OCI-LY3 (cell line): ENCODE data around the gene PPP3R1.

Experiments
- H2AFZ ChIP-seq: fragments of 200-600, 300-600 bp; shearing (Covaris generic); 2 replicates; pipeline ENCODE4 v1.6.0; 2014; ENCODE audit warnings: antibody characterized with exemption, low read depth, low read length
- H3K27ac ChIP-seq: fragments of 200-600, 300-600 bp; sonication (generic); 2 replicates; pipeline ENCODE4 v1.5.1; 2014; ENCODE audit warnings: mild to moderate bottlenecking, low read length, moderate library complexity, mixed read lengths
- H3K27me3 ChIP-seq: fragments of 200-600, 300-600 bp; sonication (generic); 2 replicates; pipeline ENCODE4 v1.6.1; 2014; ENCODE audit warnings: low read depth, low read length, mixed read lengths
- H3K36me3 ChIP-seq: fragments of 200-600, 300-600 bp; sonication (generic); replicated peaks from 2 replicates; pipeline ENCODE3; 2014; ENCODE audit warnings: low read depth, low read length, mixed read lengths
- H3K4me1 ChIP-seq: fragments of 300-600, 200-600 bp; sonication (generic); 2 replicates; pipeline ENCODE4 v1.6.1; 2014; ENCODE audit warnings: low read length, mixed read lengths
- H3K4me2 ChIP-seq: fragments of 200-600, 300-600 bp; sonication (generic); 2 replicates; pipeline ENCODE4 v1.6.1; 2014; ENCODE audit warnings: low read length, mixed read lengths
- H3K4me3 ChIP-seq: fragments of 300-600, 200-600 bp; sonication (generic); 2 replicates; pipeline ENCODE4 v1.5.1; 2014; ENCODE audit warnings: antibody characterized with exemption, mild to moderate bottlenecking, low read length, moderate library complexity
- H3K79me2 ChIP-seq: fragments of 300-600, 200-600 bp; shearing (Covaris generic); 2 replicates; pipeline ENCODE4 v1.6.1; 2014; ENCODE audit warnings: mild to moderate bottlenecking, low read length, mixed read lengths
- H3K9ac ChIP-seq: fragments of 300-600, 200-600 bp; shearing (Covaris generic); 2 replicates; pipeline ENCODE4 v1.6.0; 2014; ENCODE audit warnings: mild to moderate bottlenecking, low read length, moderate library complexity
- H3K9me3 ChIP-seq: fragments of 200-600, 300-600 bp; shearing (Covaris generic); 2 replicates; pipeline ENCODE4 v1.6.1; 2014; ENCODE audit warnings: low read length, mixed read lengths; ENCODE audit not compliant: insufficient read depth
- H4K20me1 ChIP-seq: fragments of 200-600, 300-600 bp; sonication (generic); 2 replicates; pipeline ENCODE4 v1.6.1; 2016; ENCODE audit warnings: low read length, mixed read lengths; ENCODE audit not compliant: insufficient read depth
- EZH2phosphoT487 ChIP-seq: fragments of 200-600 bp; shearing (Covaris generic); IDR thresholded peaks from 2 replicates; pipeline ENCODE4 v1.6.1; 2018; ENCODE audit warnings: antibody characterized with exemption, mixed run types, low read depth
- TF ChIP-seq, protein P1 (sequence below): fragments of 200-600, 300-600 bp; sonication (generic); IDR thresholded peaks from 2 replicates; pipeline ENCODE4 v1.5.1; 2014; ENCODE audit warnings: antibody characterized with exemption, low read length, low read depth

The PPP3R1 gene

DNA sequence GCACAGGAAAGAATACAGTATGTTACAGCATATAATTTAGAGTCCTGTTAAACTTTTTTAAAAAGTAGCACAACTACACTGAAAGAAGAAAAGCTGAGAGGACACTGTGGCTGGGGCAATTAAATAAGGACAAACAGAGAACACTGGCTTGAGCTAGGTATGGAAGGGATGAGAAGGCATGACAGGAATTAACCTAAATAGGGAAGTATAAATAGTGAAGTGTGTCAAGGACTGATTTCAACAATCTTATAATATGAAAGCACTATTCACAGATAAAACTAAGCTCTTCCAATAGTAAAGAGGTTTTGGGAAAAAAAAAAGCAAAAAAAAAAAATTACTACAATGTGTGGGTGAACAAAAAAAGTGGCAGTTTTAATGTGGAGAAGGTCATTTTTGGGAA lies 45.5 kb downstream of the PPP3R1 start:
- Histone ChIP-seq H2AFZ (no peak overlapping the region), H4K20me1 (peaks cover 63% of the 10 kb centered on the region), H3K79me2 (peaks cover 86% of the 10 kb centered on the region), H3K4me2 (no peak overlapping the region), H3K4me3 (no peak overlapping the region), H3K4me1 (peaks cover 26% of the 10 kb centered on the region), H3K27ac (no peak overlapping the region), H3K9ac (no peak overlapping the region), H3K36me3 (no peaks in the 10 kb centered on the region), H3K9me3 (no peaks in the 10 kb centered on the region), H3K27me3 (no peaks in the 10 kb centered on the region)
- TF ChIP-seq, protein P1, sequence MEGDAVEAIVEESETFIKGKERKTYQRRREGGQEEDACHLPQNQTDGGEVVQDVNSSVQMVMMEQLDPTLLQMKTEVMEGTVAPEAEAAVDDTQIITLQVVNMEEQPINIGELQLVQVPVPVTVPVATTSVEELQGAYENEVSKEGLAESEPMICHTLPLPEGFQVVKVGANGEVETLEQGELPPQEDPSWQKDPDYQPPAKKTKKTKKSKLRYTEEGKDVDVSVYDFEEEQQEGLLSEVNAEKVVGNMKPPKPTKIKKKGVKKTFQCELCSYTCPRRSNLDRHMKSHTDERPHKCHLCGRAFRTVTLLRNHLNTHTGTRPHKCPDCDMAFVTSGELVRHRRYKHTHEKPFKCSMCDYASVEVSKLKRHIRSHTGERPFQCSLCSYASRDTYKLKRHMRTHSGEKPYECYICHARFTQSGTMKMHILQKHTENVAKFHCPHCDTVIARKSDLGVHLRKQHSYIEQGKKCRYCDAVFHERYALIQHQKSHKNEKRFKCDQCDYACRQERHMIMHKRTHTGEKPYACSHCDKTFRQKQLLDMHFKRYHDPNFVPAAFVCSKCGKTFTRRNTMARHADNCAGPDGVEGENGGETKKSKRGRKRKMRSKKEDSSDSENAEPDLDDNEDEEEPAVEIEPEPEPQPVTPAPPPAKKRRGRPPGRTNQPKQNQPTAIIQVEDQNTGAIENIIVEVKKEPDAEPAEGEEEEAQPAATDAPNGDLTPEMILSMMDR = no peak
- no peak for TF ChIP-seq EZH2phosphoT487

GRCh38 chr2:68203587-68203986 lies 48.7 kb downstream of the PPP3R1 start:
- Histone ChIP-seq H2AFZ (no peak overlapping the region), H3K27me3 (no peaks in the 10 kb centered on the region), H3K27ac (peak overlapping the region; percentile 60), H3K79me2 (peaks cover 87% of the 10 kb centered on the region), H4K20me1 (peaks cover 66% of the 10 kb centered on the region), H3K9ac (peak overlapping the region; percentile 24; the same call in 1 of the 2 replicates), H3K9me3 (no peaks in the 10 kb centered on the region), H3K4me1 (peaks cover 26% of the 10 kb centered on the region), H3K4me2 (peak overlapping the region; percentile 79), H3K4me3 (peak overlapping the region; percentile 43), H3K36me3 (peaks cover 2% of the 10 kb centered on the region)
- TF ChIP-seq EZH2phosphoT487 = no peak
- TF ChIP-seq, protein P1 = no peak

GRCh38 chr2:68200157-68200787 lies 52.1 kb downstream of the PPP3R1 start:
- no peak overlapping the region for H3K4me2 ChIP-seq
- no peak overlapping the region for H3K27ac ChIP-seq
- TF ChIP-seq EZH2phosphoT487 = no peak
- TF ChIP-seq, protein P1 = no peak
- peaks cover 48% of the 10 kb centered on the region for H4K20me1 ChIP-seq
- H2AFZ ChIP-seq = no peak overlapping the region
- H3K36me3 ChIP-seq = peaks cover 2% of the 10 kb centered on the region
- H3K4me1 ChIP-seq = peaks cover 19% of the 10 kb centered on the region
- H3K27me3 ChIP-seq = no peaks in the 10 kb centered on the region
- H3K4me3 ChIP-seq = no peak overlapping the region
- peaks cover 73% of the 10 kb centered on the region for H3K79me2 ChIP-seq
- H3K9ac ChIP-seq = no peak overlapping the region
- H3K9me3 ChIP-seq = no peaks in the 10 kb centered on the region

GRCh38 chr2:68196120-68196716 lies 56.1 kb downstream of the PPP3R1 start:
- H4K20me1 ChIP-seq = peaks cover 38% of the 10 kb centered on the region
- H3K4me2 ChIP-seq = no peak overlapping the region
- no peaks in the 10 kb centered on the region for H3K4me1 ChIP-seq
- H3K27ac ChIP-seq = no peak overlapping the region
- TF ChIP-seq, protein P1 = peak; percentile 48
- TF ChIP-seq EZH2phosphoT487 = no peak
- H3K9ac ChIP-seq = no peak overlapping the region
- peaks cover under 1% of the 10 kb centered on the region for H3K36me3 ChIP-seq
- no peaks in the 10 kb centered on the region for H3K9me3 ChIP-seq
- no peak overlapping the region for H2AFZ ChIP-seq
- peaks cover 68% of the 10 kb centered on the region for H3K79me2 ChIP-seq
- H3K27me3 ChIP-seq = no peaks in the 10 kb centered on the region
- no peak overlapping the region for H3K4me3 ChIP-seq
